Ovary (tissue), 3 donors: ENCODE results near the gene SEC11C.

Experiments used
- CTCF ChIP-seq, 3 donors: fragments of 450-650 bp in 2 of 3; fragments of 200-600 bp in 1 of 3; IDR thresholded peaks; one replicate each; pipeline versions ENCODE4 v1.5.1 to v1.8.0; 2016 to 2022; ENCODE audit warnings: antibody characterized with exemption in 3 of 3, mild to moderate bottlenecking in 1 of 3
- EP300 ChIP-seq: sonication (generic); formaldehyde crosslinking; IDR thresholded peaks from one replicate; pipeline ENCODE4 v1.6.1; 2017; ENCODE audit warnings: antibody characterized with exemption
- donor health status: DM: no; HTN: no; CAD: no.

DNA sequence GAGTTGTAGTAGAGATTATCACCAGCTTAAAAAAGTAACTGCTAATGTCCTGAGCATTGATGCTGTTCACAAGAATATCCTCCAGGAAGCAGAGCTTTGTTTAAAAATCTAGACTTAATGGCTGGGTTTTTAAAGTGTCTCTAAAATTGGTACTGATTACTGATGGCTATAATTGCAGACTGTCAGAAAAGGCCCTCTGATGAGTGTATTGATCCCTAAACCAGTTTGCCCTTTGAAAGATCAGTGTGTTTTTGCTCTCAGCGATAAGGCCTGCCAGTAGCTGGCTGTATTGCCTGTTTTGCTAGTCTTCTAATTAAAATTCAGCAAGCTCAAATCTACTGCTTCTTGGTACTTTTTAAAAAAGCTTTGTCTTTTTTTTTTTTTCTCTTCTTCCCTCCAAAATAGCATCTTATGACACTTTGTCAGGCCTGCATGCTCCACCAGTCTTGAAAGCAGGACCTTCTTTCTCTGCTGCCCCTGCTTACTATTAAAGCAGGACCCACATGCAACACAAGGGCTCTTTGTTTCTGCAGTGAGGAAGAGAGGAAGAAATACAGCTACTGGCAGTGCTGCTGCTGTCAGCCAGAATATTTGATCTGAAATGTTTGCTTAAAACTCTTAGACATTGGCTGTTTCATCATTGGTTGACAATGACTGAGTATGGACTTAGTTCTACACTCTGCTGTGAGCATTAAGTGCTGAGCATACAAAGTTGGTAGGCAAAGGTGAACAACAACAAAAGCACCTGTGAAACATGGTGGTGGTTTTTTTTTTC, 1.8 kb downstream of the SEC11C start:
- TF ChIP-seq CTCF (IDR thresholded peaks at IDR 0.05), result no peak
- no peak for TF ChIP-seq EP300
